ENCODE results near the gene ITGA11.

Gene ITGA11

DNA sequence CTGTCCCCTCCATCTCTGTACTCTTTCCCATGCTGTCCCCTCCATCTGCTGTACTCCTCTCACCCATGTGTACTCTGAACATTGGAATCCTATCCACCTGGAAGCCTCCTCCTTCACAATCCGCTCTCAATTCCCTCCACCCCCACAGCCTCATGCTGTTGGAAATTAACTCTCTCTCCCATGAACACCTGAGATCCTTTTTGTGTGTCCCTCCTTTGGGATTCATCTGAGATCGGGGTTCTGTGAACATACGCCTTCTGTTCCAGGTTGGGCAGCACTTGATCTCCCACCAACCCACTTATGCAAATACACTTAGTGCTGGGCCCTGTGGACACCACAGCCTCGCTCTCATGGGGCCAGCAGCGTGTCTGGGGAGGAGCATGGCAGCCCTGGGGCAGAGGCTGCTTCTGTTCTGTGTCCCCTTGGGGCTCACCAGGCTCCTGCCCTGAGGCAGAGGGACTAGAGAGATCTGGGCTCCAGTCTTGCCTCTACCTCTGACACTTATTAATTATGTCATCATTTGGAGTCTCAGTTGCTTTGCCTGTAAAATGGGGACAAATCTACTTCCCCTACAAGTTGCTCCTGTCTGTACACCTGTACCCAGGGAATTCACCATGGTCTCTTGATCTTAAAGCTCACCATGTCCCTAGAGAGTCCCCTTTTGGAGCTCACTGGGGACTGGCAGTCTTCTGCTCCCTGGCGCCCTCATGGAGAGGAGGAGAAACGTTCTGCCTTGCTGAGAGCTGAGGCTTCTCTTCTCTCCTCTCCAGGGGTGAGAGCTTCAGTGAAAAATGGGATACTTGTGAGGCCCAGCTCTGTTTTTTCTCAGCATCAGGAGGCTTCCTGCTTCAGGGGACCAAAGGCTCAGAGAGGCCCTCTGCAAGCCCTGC lies 42.7 kb downstream of the ITGA11 start:
- no peak for DNase-seq

- DNase-seq = no peak
Measured at GRCh38 chr15:68387381-68388143, 44.4 kb downstream of the ITGA11 start.

DNA sequence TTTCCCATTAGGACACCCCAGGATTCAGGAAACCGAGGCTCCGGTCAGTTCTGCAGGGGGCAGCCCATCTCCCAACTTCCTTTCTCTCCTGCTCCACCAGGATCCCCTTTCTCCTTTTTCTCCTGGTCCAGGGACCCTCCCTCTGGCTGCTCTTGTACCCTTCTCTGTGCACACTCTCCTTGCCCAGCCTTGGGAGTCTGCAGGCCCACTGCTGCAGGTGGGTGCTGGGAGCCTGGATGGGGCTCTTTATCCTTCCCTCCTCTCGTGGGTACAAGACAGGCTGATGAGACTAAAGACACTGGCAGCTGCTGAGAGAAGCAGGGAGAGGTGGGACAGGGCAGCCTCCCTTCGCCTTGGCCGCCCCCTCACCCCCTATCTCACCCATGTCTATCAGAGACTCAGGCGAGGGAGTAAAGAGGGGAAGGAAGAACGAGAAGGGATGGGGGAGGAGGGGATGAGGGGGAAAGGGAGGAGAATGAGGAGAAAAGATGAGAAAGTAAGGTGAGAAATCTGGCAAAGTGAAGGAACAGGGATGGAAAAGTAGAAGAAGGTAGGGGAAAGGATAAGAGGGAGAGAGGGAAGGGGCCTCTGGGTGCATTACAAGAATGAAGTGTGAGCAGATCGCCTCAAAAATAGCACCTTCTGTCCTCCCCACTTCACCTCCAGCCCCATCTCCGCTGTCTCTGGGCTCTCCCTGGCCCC lies 45.2 kb downstream of the ITGA11 start:
- no peak for DNase-seq

DNA sequence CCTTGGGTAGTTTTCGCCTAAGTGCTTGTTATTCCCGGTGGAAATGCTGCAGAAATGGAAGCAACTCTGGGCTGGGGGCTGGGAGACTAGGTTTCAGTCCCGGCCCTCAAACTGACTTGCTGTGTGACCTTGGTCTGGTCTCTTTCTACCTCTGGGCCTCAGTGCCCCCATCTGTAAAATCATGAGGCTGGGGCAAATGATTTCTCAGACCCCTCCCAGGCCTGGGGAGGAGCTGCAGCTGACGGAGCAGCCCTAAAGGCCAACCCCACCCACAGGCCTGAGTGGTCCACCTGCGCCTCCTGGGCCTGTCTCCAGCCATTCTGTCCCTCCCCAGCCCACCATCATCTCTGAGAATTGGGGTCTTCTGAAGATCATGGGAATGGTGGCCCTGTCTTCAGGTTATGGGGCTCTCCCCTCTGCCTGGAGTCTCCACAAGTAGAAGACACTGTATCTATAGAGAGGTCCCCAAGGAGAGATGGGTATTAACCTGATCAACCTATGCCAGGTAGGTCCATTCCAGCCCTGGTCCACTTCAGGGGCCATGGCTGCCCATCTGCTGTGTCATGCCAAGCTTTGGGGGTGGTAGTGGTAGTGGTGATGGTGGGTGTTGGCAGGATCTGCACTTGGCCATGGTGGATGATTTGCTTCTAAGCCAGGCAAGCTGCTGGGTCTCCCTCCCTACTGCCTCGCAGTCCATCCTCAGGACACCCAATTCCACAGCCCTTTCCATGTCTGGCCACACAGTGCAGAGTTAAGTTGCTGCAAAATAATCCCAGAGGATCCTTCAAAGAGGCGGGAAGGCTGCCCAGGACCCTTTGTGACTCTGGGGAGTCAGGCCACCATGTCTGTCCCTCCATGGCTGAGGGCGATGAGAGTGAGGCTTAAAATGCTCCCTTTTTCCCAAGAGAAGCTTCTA lies 46.0 kb downstream of the ITGA11 start:
- DNase-seq = no peak

DNA sequence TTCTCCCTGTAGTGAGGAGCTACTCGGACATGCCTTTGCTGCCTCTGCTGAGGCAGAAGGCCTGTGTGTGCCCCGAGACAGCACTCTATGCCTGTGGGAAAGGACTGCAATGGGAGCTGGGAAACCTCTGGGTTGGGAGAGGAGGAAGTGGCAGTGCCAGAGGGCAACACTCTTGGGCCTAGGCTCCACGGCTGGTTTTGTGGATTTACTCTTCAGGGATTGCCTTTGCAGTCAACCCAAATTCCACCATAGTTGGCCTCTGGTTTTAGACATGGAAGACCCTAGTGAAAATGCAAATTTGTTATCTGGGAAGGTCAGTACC lies 46.8 kb downstream of the ITGA11 start:
- DNase-seq = no peak

GRCh38 chr15:68384451-68385239 lies 47.3 kb downstream of the ITGA11 start:
- DNase-seq = no peak

DNA sequence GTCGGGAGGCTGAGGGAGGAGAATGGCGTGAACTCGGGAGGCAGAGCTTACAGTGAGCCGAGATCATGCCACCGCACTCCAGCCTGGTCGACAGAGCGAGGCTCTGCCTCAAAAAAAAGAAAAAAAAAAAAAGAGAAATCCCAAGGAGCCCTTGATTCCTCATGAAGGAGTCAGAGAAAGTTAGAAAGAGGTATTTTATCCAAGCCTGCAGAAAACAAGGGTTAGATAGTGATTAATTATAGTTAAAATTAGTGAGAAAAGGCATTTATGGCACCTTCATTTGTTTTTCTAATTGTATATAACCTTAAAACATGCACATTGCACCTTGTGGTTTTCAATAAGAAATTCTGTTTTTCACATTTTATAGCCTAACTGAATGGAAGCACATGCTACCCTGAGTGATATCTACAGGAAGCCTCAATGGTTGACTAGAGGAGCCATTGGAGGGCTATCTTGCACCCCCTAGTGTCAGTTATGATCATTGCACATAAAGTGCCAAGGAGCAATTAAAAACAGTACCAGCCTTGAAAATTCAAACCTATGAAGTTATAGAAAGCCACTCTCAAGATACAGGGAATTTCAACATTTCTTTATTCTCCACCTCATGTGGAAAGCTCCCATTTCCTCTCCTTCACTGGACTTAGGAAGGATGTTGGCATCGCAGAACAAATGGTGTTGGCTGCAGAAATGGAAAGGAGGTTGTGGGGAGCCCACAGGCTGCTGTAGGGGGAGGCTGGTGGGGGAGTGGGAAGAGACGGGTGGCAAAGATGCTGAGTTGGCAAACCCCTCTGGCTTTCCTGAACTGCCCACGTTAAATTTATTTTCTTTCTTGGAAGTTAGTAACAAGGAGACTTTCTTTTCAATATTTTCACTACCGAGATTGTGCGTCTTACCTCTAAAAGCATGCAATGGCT lies 48.5 kb downstream of the ITGA11 start:
- peak in 1 of 2 experiments; percentile 35 for DNase-seq

GRCh38 chr15:68382286-68383007 lies 49.5 kb downstream of the ITGA11 start:
- DNase-seq = no peak

DNA sequence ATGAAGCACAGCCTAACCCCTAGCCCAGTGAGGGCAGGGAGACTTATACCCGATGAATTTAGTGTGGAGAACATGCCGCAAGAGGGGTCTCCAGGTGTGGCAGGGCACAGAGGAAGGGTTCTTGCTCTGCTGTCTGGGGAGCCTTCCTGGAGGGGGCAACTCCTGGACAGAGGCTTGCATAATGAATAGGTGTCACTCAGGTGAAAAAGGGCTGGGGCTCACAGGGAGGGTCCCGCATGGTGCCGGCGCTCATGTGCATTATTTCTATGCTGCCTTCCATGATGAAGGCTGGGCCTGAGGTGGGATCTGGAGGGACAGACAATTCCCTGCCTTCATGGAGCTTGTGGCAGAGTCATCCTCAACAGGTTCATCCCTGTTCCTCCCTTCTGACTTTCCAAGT lies 51.5 kb downstream of the ITGA11 start:
- DNase-seq = no peak

- DNase-seq = no peak
Measured at GRCh38 chr15:68379759-68380290, 52.1 kb downstream of the ITGA11 start.

DNA sequence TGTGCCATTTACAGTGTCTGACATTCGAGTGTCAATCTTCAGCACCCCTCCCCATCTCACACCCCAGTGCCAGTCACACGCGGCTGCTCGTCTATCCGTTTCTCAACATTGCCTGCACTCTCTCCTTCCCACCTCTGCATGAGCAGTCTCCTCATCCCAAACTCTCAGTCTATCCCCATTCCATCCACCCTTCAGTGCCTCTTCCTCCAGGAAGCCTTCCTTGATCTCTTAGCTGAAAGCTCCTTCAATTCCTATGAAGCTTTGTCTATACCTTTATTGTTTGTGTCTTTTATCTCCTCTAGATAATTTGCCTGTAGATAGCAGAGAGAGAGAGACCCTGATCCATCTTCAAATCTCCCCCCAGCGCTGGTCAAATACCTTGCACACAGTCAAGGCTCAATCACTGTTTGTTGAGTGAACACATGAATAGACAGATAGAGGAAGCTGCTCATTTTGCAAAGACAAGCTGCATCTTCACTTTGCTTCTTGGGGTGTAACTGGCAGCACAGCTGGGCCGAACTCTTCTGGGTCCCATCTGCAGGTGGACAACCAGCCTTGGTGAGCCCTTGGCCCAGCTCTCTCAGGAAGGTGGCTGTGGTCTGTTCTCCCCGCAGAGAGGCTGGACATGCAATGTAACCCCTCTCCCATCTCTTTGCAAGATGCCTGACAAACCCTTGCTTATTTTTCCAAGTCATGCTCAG lies 52.8 kb downstream of the ITGA11 start:
- no peak for DNase-seq

DNA sequence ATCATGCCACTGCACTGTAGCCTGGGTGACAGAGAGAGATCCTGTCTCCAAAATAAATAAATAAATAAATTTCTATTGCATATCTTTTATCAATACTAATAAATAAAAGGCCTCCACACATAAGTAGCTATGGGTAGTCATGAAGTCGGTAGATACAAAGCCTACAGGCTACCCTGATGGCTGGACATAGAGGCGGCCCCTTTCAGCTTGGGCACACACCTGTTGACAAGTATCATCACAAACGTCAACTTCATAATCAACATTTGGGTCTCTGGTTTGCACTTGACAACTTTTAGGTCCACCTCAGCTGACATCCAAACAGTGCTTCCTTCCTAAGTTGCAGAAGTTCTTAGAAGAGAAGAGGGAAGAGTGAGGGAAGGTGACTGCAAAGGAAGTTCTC lies 53.4 kb downstream of the ITGA11 start:
- no peak for DNase-seq

DNA sequence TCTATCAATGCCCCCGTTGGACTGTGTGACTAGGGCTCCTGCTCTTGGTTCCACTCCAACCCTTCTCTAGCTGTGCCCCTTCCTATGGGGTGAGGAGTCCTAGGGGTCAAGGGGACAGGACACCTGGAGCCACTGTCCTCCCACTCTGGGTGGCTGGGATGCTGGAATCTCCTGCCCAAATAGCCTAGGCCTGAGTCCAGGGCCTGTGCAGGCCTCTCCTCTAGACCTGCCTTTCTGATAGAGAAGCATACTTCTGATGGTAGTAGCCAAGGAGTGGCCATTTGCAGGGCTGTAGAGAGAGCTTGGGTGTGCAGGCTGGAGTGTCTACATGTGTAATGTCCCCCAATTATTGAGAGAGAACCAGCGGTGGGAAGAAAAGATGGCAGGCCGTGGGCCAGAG lies 54.2 kb downstream of the ITGA11 start:
- no peak for DNase-seq

GRCh38 chr15:68376447-68377060 lies 55.4 kb downstream of the ITGA11 start:
- DNase-seq = no peak

- no peak for DNase-seq
Measured at GRCh38 chr15:68375716-68376220, 56.2 kb downstream of the ITGA11 start.

- DNase-seq = no peak
Measured at GRCh38 chr15:68375191-68375631, 56.8 kb downstream of the ITGA11 start.

GRCh38 chr15:68374168-68374745 lies 57.7 kb downstream of the ITGA11 start:
- DNase-seq = no peak

GRCh38 chr15:68373028-68373427 lies 58.9 kb downstream of the ITGA11 start:
- no peak for DNase-seq

All from NCI-H2081 (cell line).